ENCODE measurements around the gene CCDC174.
"Not testable (repeated sequence)": the region's sequence is repeated elsewhere in the genome, so short reads cannot be mapped to it uniquely, and the experiment has no call there.

The CCDC174 gene

DNA sequence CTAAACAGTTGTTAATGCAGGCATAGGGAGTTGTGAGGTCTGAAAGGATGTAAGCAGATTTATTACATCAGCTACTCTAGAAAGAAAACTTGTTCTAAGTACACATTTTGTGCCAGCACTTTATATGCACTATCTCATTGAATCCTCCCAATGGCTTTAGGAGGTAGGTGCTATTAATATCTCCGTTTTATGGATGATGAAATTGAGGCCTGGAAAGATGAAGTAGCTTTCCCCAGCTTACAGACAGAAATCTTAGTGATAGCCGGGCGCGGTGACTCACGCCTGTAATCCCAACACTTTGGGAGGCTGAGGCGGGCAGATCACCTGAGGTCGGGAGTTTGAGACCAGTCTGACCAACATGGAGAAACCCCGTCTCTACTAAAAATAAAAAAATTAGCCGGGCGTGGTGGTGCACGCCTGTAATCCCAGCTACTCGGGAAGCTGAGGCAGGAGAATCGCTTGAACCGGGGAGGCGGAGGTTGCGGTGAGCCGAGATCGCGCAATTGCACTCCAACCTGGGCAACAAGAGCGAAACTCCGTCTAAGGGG lies 872 bp downstream of the CCDC174 start:
- DNase-seq (ENCODE audit: low spot score): not testable (repeated sequence)

DNA sequence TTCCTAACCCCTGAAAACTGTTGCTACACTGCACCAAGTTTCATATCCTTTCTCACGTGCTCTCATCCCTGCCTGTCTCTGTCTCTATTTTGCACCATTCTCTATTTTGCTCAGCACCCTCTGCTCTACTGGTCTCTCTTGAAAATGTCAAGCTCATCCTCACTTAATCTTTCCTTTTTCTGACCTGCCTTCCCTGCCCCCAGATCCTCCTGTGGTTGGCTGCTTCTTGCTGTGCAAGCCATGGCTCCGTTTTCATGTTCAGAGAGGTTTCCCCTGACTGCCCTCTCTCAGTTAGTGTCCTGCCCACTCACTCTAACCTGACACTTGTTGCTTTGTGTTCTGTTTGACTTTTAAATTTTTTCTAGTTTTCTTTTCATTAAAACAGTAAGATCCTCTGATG lies 6.0 kb downstream of the CCDC174 start:
- DNase-seq (ENCODE audit: low spot score): no peak

DNA sequence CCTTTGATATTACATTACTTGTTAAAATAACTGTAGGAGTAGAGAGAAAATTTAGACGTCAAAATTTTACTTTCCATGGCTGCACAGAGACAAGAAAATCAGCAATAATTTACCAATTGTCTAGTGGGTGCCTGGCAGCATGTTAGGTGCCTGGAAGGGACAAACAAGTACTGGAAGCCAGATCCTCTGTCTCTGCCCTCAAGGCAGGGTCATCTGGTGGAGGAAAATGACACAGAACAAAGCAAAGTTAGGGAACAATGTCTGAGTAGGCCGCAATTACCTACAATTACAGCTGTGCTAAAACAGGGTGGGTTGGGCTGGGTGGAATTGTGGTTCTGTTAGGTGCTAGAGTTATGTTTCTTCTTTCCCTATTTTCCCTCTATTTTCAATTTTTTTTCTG lies 7.4 kb downstream of the CCDC174 start:
- DNase-seq (ENCODE audit: low spot score): no peak

DNA sequence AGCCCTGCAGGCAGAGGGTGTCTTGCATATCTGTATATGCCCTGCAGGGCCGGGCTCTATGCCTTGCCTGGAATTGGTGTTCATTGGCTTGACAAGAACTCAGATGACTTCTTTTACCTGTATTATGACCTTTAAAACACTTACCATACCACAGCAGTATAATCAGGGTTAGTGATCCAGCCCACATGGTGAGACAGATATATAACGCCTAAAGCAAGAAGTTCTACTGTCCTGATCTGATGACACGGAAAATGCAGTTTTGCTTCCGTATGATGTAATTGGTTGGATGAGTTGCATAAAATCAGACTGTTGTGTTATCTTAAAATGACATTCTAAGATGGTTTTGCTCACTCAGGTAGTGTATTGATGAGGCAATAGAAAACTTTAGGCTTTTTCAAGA lies 9.4 kb downstream of the CCDC174 start:
- DNase-seq (ENCODE audit: low spot score): no peak

DNA sequence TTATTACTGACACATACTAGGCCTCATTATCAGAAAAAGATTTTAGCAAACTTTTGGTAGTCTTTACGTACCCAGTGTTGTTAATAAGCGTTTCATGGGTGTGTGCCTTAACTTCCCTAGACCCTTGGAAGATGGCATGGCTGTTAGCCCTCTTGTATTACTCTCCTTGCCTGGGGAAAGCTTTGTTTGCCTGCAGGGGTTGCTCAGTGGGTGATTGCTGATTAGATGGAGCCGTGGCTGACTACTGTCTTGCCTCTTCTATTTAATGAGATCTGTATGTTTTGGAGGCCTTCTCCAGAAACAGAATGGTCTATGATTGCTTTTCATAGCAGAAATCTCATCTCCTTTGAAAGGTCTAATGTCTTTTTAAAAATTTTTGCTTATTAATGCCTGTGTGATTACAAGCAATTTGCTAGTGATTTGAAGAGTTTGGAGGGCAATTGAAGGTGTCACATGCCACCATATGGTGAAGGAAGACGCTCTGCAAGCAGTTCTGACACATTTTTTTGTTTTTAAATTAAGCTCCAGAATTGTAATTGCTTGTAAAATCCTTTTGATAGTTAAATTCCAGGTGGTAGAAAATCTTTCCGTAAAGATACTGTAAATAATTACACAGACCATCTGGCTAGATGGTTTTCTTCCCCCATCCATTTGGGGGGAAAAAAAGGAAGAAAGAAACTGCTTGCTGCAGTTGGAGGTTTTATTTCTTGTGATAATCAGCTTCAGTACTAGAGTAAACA lies 12.0 kb downstream of the CCDC174 start:
- DNase-seq (ENCODE audit: low spot score): no peak

DNA sequence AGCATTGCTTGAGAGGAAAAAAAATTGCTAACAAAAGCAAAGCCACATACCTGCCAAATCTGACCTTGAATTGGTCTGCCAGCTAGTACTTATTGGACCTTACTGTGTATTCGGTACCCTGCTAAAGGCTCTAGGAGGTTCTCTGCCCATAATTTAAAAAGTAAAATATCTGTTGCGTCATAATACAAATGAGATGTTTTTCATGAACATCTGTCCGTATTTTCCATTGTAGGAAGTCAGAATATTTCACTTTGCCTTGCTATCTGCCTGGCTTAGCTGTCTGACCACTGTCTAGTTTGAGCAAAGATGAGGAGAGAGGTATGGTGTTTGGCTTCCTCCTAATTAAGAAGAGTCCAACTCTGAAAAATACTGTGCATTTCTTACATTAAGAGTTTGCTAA lies 12.6 kb downstream of the CCDC174 start:
- DNase-seq (ENCODE audit: low spot score): no peak

DNA sequence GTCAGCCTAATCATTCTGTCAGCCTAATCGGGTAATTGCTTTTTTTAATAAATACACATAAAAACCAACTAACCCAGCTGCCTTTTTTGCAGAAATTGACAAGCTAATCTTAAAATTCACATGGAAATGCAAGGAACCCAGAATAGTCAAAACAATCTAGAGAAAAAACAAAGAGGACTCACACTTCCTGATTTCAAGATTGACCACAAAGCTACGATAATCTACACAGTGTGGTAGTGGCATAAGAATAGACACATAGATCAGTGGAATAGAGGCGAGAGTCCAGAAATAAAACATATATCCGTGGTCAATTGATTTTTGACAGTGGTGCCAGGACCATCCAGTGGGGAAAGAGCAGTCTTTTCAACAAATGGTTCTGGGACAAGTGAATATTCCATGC lies 21.0 kb downstream of the CCDC174 start:
- DNase-seq (ENCODE audit: low spot score): no peak

DNA sequence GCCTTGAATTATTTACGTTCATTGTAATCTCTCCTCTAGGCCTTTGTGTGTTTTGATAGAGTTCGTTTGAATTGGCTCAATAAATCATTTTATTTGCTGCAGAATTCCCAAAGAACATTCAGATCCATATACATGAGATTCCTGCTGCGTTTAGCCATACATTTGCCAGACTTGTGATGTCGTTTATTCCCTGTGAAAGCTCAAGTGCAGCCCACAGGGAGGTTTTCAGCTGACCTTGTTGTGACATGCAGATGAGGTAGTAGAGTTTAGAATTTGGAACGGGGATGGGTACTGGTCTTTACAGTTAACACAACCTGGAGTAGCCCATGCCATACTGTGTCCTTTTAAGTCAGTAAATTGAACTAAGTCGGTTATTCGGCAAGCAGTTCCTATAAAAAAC lies 23.3 kb downstream of the CCDC174 start, which contains the start of gene C3orf20:
Gene C3orf20, plus strand, starts transcription at position 301 of the 400 bp plus-strand sequence. CDS start 7,573 bp downstream, outside the sequence.
- DNase-seq (ENCODE audit: low spot score): no peak

DNA sequence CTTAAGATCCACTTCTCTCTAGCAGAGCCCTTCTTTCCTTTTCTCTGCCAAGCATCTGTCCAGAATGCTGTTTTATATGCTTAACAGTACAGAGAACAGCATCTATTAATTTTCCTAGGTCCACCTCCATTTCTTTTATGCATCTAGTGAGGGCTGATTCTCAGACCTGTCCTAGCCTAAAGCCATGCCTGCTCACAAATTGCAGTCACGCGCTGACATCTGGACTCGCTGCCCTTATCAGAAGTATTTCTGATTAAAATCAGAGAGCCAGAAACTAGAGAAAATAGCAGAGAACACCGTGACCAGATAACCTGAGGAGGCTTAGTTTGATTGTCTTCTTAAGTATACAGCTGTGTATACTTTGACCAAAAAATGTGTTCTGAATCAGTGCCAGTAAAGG lies 25.3 kb downstream of the CCDC174 start:
- DNase-seq (ENCODE audit: low spot score): no peak

DNA sequence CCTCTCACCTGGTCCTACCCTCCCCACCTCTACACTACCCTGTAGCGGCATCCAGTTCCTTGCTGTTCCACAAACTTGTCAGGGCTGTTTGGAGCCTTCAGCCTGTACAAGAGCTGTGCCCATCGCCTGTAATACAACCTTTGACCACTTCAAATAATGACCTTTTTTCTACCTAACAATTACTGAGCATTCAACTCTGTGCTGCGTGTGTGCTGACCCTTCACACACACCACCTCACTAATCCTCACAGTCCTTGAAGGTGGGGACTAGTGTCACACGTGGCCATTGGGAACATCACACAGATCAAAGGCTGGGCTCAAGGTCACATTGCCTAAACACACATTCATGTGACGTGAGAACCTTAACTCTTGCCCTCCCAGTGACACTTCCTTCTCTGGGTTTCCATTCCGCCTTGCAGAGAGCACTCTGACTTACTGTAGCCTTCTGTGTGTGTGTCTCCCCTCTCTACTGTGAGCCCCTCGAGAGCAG lies 26.5 kb downstream of the CCDC174 start:
- peak; percentile 29 for DNase-seq (ENCODE audit: low spot score)

DNA sequence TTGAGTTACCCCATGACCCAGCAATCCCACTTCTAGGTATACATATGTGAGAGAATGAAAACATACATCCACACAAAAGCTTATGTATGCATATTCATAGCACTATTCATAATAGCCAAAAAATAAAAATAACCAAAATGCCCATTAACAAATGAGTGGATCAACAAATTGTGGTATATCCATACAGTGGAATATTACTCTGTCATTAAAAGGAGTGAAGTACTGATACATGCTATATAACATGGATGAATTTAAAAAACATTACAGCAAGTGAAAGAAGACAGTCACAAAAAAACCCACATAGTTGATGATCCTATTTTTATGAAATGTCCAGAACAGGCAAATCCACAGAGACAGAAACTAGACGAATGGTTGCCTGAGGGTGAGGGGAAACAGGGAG lies 28.6 kb downstream of the CCDC174 start:
- no peak for DNase-seq (ENCODE audit: low spot score)

DNA sequence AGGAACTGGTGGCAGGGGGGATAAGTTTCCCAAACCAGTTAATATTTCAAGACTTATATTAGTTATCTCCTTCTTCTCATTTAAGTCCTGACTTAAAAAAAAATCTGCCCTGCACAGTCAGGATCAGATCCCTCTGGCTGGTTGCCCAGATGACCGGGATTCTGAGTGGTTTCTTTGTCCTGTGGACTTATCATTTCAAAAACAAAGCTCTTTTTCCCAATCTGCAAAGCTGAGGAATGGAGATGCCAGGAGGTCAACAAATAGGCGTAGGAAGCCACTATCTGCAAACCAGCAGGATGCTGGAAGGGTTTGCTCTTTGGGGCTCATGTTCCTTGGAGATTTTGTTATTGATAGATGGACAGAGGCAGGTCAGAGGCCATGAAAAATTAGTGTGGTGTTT lies 29.2 kb downstream of the CCDC174 start:
- DNase-seq (ENCODE audit: low spot score): no peak

DNA sequence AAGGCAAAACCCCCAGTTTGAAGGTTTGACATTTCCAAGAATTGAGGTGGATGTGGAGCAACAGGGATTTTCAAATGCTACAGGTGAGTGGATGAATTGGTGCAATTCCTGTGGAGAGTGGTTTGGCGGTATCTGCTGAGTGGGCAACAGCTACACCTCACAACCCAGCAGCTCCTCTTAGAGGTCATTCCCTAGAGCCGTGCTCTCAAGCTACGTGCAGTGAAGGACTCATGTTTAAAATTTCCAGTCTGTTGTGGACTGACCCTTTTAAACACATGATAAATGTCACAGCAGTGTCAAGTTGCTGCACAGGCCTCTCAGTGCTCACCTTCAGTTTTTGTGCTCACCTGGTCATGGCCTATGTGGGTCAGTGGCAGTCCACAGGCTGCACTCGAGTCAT lies 32.9 kb downstream of the CCDC174 start:
- no peak for DNase-seq (ENCODE audit: low spot score)

DNA sequence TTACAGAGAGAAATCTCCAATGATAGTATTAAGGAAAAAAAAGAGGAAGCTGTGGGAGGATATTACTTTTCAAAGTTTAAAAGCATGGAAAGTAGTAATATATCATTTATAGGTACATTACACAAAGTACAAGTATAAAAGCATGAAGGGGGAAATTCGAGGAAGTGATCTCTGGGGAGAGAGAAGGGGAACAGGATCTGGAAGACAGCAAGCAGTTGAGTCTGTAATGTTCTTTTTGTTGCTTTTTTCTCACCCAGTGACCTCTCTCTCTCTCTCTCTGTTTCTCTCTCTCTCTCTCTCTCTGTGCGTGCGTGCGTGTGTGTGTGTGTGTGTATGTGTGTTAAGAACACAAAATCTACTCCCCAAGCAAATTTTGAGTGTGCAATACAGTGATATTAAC lies 33.6 kb downstream of the CCDC174 start:
- DNase-seq (ENCODE audit: low spot score): no peak

DNA sequence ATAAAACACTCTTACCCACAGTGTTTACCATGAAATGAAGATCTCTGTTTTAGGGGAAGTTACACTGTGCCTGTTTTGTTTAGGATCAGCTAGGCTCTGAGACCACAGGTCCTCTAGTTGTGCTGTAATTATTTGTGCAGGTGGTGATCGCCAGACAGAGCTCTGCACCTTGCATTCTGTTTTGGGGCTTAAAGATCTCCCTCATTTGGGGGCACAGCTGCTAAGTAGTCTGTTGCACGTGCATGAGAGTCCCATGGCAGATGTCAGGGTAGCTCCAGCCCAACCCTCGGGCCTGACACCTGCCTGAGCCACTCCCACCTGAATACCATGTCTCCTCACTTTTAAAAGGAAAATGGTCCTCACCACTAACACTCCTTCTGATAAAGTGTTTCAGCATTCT lies 35.8 kb downstream of the CCDC174 start:
- DNase-seq (ENCODE audit: low spot score): no peak

DNA sequence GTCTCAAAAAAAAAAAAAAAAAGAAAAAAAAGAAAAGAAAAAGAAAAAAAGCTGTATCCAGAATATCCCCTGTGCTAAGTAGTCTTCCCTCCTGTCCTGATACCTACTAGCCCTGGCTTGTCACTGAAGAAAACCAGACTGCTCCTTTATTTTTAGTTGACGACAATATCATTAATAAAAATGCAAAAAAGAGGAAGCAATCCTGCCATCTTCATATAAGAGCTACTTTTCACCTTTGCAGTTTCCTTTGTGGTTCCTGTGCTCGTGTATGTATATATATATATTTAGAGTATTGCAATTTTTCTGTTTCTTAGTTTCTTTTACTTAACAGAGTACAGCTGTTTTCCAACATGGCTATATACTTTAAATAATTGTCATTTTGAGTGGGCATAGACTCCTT lies 37.0 kb downstream of the CCDC174 start:
- no peak for DNase-seq (ENCODE audit: low spot score)

DNA sequence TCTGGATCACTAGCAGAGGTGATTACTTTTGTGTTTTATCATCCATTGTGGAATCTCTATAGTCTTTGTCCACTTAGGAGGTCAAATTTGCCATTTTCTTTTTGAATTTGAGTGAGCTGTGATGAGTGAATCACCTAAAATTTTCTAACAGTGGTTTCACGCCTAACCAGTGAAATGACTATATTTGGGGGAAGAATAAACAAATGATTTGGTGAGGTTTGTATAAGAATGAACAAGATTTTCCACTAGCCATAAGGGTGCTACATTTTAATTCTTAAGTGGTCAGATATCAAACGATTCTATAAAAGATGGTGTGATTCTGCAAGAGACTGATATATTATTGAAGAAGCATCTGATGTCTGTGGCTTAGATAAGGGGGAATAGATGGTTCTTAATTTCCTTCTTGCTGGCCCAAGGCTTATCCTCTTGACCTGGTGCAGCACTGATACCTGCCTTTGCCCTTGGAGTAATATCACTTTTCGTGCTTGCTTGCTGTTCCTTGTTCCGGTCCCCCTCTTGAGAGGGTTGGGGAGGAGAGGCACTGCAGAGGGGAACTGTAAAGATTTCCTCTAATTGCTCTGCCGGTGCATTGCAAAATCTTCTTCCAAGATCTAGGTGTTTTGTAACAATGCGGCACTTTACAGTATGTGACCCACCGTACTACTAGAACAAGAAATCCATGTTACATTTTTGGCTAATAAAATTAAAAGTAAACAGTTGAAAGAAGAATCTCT lies 37.9 kb downstream of the CCDC174 start:
- DNase-seq (ENCODE audit: low spot score): no peak

DNA sequence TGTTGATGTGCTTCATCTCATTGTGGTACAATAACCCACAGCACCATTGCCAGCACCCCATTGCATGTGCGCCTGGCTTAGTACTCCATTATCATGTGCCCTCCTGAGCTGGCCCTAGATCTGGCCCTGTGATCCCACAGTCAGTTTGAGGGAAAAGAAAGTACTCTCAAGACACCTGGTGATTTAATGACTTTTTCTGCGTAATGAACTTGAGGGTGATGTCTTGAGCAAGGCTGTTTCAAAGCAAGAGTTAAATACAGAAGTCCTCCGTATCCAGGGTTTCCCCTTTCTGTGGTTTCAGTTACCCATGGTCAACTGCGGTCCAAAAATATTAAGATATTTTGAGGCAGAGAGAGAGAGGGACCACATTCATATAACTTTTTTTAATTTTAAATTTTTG lies 39.7 kb downstream of the CCDC174 start:
- no peak for DNase-seq (ENCODE audit: low spot score)

DNA sequence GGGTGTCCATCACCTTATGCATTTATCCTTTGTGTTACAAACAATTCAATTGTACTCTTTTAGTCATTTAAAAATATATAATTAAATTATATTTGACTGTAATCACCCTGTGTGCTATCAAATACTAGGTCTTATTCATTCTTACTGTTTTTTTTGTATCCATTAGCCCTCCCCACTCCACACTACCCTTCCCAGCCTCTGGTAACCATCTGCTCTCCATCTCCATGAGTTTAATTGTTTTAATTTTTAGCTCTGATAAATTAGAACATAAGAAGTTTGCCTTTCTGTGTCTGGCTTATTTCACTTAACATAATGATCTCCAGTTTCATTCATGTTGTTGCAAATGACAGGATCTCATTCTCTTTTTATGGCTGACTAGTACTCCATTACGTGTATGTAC lies 40.2 kb downstream of the CCDC174 start:
- DNase-seq (ENCODE audit: low spot score): no peak

DNA sequence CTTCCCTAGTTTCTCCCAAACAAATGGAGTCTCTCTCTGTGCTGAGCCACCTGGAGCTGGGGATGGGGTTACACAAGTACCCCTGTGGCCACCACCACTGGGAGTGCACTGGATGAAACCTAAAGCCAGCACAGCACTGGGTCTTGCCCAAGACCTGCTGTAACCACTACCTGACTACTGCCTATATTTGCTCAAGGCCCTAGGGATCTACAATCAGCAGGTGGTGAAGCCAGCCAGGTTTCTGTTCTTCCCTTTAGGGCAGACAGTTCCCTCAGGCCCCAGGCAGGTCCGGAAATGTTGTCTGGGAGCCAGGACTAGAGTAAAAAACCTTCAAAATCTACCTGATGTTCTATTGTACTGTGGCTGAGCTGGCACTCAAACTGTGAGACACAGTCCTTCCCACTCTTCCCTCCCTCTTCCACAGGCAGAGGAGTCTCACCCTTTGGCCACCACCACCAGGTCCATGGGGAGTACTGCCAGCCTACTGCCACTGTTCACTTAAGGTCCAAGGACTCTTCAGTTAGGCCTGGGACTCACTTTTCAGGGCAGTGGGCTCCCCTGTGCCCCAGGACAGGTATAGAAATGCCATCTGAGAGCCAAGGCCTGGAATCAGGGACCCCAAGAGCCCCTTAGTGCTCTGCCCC lies 47.2 kb downstream of the CCDC174 start:
- DNase-seq (ENCODE audit: low spot score): no peak

DNA sequence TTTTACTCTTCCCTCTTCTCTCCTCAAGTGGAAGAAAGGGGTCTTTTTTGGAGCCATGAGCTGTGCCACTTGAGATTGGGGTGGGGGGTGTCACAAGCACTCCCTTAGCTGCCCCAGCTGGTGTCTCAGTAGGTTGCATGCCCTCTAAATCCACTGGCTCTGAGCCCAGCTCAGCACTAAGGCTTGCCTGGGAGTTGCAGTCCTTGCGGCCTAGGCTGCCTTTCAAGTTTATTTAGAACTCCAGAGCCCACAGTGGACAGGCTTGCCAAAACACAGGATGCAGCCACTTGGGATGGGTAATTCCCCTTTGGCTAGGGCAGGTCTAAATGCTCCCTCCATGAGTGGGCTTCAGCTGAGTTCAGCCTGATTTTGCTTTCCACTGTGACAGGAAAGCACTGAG lies 48.1 kb downstream of the CCDC174 start:
- no peak for DNase-seq (ENCODE audit: low spot score)

DNA sequence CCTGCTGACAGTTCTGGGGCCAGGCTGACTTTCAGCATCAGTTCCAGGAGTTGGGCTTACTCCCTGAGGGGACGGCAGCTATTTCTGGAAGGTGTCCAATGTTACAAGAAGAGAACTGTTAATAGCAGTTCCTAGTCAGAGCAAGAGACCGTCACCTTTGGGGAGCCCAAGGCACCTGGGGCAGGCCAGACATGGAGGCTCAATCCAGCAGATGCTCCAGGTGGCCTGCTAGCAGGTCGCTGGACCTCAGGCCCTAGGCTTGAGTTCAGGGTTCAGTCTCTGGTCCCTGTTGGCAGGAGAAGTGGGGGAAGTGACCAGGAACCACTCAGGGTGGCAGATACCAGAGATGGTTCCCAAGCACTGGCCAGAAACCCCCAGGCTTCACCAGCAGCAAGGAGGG lies 49.3 kb downstream of the CCDC174 start:
- no peak for DNase-seq (ENCODE audit: low spot score)

DNA sequence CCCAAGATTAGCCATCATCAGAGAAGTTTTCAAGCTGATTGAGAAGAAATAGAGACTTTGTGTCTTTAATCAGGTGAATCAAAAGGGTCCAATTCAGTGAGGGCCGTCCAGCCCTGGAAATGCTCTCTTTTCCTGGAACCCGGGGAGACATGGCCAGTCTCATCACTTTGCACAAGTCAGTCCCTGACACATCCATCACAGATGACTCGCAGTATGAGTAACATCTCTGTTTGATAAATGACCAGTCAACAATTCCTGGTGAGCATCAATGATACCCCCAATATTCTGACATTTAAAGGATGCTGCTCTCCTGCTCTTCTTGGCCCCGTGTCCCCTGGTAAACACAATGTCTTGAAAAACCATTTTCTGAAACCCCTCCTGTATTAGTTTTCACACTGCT lies 50.1 kb downstream of the CCDC174 start:
- DNase-seq (ENCODE audit: low spot score): no peak
